Astrocyte (in vitro differentiated cells and primary cell): ENCODE results near the gene GREM1. TPM values are rescaled to one million over a fixed set of nuclear protein-coding genes. Genes with fewer than 3 reads are reported as not detected.

Experiments
- DNase-seq: peaks from one replicate; pipeline ENCODE4 v3.0.0-alpha.2; 2010; ENCODE audit warnings: low read depth
- FAIRE-seq: peaks from 2 replicates; lab custom pipeline; 2011; peaks lifted over from hg19 to GRCh38; lab: Jason Lieb, UNC
- H2AFZ ChIP-seq: 2 replicates; pipeline ENCODE4 v1.6.0; 2012; ENCODE audit warnings: low read depth, low read length, inconsistent platforms
- H3K27ac ChIP-seq: 2 replicates; pipeline ENCODE4 v1.5.1; 2011; ENCODE audit warnings: low read depth, low read length, inconsistent platforms
- H3K27me3 ChIP-seq: 2 replicates; pipeline ENCODE4 v1.6.0; 2011; ENCODE audit warnings: low read length, inconsistent platforms; ENCODE audit not compliant: insufficient read depth
- H3K36me3 ChIP-seq: 2 replicates; pipeline ENCODE4 v1.5.1; 2011; ENCODE audit warnings: low read length, inconsistent platforms; ENCODE audit not compliant: insufficient read depth
- H3K4me1 ChIP-seq: 2 replicates; pipeline ENCODE4 v1.5.1; 2011; ENCODE audit warnings: low read length, inconsistent platforms; ENCODE audit not compliant: insufficient read depth
- H3K4me2 ChIP-seq: 2 replicates; pipeline ENCODE4 v1.6.0; 2012; ENCODE audit warnings: low read length, inconsistent platforms
- H3K4me3 ChIP-seq: 2 replicates; pipeline ENCODE4 v1.5.1; 2011; ENCODE audit warnings: low read depth, mild to moderate bottlenecking, low read length, inconsistent platforms; ENCODE audit not compliant: insufficient read depth
- H3K79me2 ChIP-seq: 2 replicates; pipeline ENCODE4 v1.6.0; 2012; ENCODE audit warnings: mild to moderate bottlenecking, low read length, inconsistent platforms; ENCODE audit not compliant: insufficient read depth
- H3K9ac ChIP-seq: 2 replicates; pipeline ENCODE4 v1.6.0; 2012; ENCODE audit warnings: mild to moderate bottlenecking, low read length, inconsistent platforms
- H3K9me3 ChIP-seq: 2 replicates; pipeline ENCODE4 v1.5.1; 2012; ENCODE audit warnings: low read depth, mild to moderate bottlenecking, low read length, inconsistent platforms; ENCODE audit not compliant: insufficient read depth
- H4K20me1 ChIP-seq: 2 replicates; pipeline ENCODE4 v1.6.0; 2012; ENCODE audit warnings: low read length, inconsistent platforms; ENCODE audit not compliant: insufficient read depth
- H3K27ac Mint-ChIP-seq: one replicate; pipeline ENCODE4 v1.8.0; 2021; ENCODE audit warnings: mild to moderate bottlenecking, mixed read lengths; ENCODE audit not compliant: unreplicated experiment
- H3K27me3 Mint-ChIP-seq: one replicate; pipeline ENCODE4 v1.8.0; 2021; ENCODE audit warnings: low read depth, mixed read lengths; ENCODE audit not compliant: unreplicated experiment
- H3K36me3 Mint-ChIP-seq: one replicate; pipeline ENCODE4 v1.8.0; 2021; ENCODE audit warnings: low read depth, mixed read lengths; ENCODE audit not compliant: unreplicated experiment
- H3K4me1 Mint-ChIP-seq: one replicate; pipeline ENCODE4 v1.8.0; 2021; ENCODE audit warnings: low read depth, mixed read lengths; ENCODE audit not compliant: unreplicated experiment
- H3K4me3 Mint-ChIP-seq: one replicate; pipeline ENCODE4 v1.8.0; 2021; ENCODE audit warnings: mild to moderate bottlenecking, moderate library complexity, mixed read lengths; ENCODE audit not compliant: unreplicated experiment
- H3K9me3 Mint-ChIP-seq: one replicate; pipeline ENCODE4 v1.8.0; 2021; ENCODE audit warnings: mild to moderate bottlenecking, mixed read lengths; ENCODE audit not compliant: unreplicated experiment
- EZH2 ChIP-seq: IDR thresholded peaks from 2 replicates; pipeline ENCODE4 v1.6.1; 2012; ENCODE audit warnings: mild to moderate bottlenecking, low read length, inconsistent platforms; ENCODE audit not compliant: insufficient read depth
- total RNA-seq: library from RNA; stranded (reverse); gene quantifications from 2 replicates; pipeline ENCODE4 v1.2.1, GENCODE V29; 2021
- TF ChIP-seq, protein P1 (sequence below): IDR thresholded peaks from 2 replicates; pipeline ENCODE4 v1.5.1; 2011; ENCODE audit warnings: low read depth, mild to moderate bottlenecking, inconsistent platforms, low read length, moderate library complexity; ENCODE audit not compliant: insufficient read depth

Gene GREM1
- total RNA-seq, 1 donor from 2014 or later: 112 TPM

DNA sequence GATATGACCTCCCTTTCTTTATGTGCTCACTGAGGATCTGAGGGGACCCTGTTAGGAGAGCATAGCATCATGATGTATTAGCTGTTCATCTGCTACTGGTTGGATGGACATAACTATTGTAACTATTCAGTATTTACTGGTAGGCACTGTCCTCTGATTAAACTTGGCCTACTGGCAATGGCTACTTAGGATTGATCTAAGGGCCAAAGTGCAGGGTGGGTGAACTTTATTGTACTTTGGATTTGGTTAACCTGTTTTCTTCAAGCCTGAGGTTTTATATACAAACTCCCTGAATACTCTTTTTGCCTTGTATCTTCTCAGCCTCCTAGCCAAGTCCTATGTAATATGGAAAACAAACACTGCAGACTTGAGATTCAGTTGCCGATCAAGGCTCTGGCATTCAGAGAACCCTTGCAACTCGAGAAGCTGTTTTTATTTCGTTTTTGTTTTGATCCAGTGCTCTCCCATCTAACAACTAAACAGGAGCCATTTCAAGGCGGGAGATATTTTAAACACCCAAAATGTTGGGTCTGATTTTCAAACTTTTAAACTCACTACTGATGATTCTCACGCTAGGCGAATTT is 14.9 kb downstream of the GREM1 start:
- H3K27ac ChIP-seq: no peak overlapping the region
- peaks cover 32% of the 10 kb centered on the region for H4K20me1 ChIP-seq
- FAIRE-seq: peak; percentile 56
- peaks cover 33% of the 10 kb centered on the region for H3K36me3 ChIP-seq
- no peak overlapping the region for H2AFZ ChIP-seq
- Mint-ChIP-seq H3K9me3 (peaks cover 3% of the 10 kb centered on the region), H3K27ac (no peak overlapping the region), H3K4me3 (no peak overlapping the region), H3K27me3 (no peaks in the 10 kb centered on the region), H3K4me1 (peaks cover 12% of the 10 kb centered on the region), H3K36me3 (peaks cover 8% of the 10 kb centered on the region)
- H3K4me3 ChIP-seq: no peak overlapping the region
- H3K9me3 ChIP-seq: no peaks in the 10 kb centered on the region
- no peak for DNase-seq
- peaks cover 41% of the 10 kb centered on the region for H3K79me2 ChIP-seq
- H3K27me3 ChIP-seq: no peaks in the 10 kb centered on the region
- TF ChIP-seq, protein P1, sequence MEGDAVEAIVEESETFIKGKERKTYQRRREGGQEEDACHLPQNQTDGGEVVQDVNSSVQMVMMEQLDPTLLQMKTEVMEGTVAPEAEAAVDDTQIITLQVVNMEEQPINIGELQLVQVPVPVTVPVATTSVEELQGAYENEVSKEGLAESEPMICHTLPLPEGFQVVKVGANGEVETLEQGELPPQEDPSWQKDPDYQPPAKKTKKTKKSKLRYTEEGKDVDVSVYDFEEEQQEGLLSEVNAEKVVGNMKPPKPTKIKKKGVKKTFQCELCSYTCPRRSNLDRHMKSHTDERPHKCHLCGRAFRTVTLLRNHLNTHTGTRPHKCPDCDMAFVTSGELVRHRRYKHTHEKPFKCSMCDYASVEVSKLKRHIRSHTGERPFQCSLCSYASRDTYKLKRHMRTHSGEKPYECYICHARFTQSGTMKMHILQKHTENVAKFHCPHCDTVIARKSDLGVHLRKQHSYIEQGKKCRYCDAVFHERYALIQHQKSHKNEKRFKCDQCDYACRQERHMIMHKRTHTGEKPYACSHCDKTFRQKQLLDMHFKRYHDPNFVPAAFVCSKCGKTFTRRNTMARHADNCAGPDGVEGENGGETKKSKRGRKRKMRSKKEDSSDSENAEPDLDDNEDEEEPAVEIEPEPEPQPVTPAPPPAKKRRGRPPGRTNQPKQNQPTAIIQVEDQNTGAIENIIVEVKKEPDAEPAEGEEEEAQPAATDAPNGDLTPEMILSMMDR: no peak
- TF ChIP-seq EZH2: no peak
- H3K4me1 ChIP-seq: peaks cover 23% of the 10 kb centered on the region
- H3K9ac ChIP-seq: peak overlapping the region; percentile 1
- H3K4me2 ChIP-seq: no peak overlapping the region

DNA sequence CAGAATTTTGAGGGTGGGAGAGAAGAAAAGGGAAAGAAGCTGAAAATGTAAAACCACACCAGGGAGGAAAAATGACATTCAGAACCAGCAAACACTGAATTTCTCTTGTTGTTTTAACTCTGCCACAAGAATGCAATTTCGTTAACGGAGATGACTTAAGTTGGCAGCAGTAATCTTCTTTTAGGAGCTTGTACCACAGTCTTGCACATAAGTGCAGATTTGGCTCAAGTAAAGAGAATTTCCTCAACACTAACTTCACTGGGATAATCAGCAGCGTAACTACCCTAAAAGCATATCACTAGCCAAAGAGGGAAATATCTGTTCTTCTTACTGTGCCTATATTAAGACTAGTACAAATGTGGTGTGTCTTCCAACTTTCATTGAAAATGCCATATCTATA is 15.5 kb downstream of the GREM1 start:
- Histone ChIP-seq H3K4me1 (peaks cover 23% of the 10 kb centered on the region), H3K79me2 (peaks cover 37% of the 10 kb centered on the region), H2AFZ (no peak overlapping the region), H3K9ac (peak overlapping the region; percentile 1), H3K27ac (no peak overlapping the region), H3K36me3 (peaks cover 33% of the 10 kb centered on the region), H3K4me2 (no peak overlapping the region), H3K27me3 (no peaks in the 10 kb centered on the region), H3K9me3 (no peaks in the 10 kb centered on the region), H3K4me3 (no peak overlapping the region), H4K20me1 (peaks cover 32% of the 10 kb centered on the region)
- Mint-ChIP-seq H3K4me3 (no peak overlapping the region), H3K27me3 (no peaks in the 10 kb centered on the region), H3K9me3 (peaks cover 3% of the 10 kb centered on the region), H3K36me3 (peaks cover 8% of the 10 kb centered on the region), H3K4me1 (peaks cover 12% of the 10 kb centered on the region), H3K27ac (no peak overlapping the region)
- FAIRE-seq (peak; percentile 75), DNase-seq (peak; percentile 70)
- TF ChIP-seq EZH2: no peak
- TF ChIP-seq, protein P1: no peak

DNA sequence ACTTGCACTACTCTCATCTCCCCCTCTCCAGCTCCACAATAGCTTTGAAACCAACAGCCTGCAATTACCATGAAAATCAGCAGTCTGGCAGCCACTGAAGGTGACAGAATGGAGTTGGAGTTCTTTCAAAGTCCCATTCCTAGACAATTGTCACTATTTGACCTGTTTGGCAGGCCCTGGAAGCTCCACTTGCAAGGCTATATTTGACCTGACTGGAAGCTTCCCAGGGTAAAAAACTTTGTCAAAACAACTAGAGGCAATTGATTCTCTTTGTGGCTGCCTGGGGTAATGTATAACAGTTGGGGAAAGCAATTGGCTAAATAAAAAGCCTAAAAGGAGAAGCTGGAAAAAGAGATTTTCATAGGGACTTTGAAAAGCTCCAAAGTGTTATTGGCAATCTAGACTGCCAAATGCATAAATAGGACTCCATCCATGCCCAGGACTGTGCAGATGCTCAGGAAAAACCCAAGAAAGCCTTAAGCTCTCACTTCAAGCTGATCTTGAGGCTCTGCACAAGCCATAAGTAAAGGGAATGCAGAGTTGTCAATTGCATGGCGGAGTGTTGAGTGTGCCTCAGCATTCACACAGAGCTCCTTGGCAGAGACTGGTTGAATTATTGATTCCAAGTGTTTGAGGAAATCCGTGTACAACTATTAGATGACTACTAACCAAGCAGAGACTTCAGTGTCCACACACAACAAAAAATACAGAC is 18.3 kb downstream of the GREM1 start:
- peaks cover 5% of the 10 kb centered on the region for H3K9me3 Mint-ChIP-seq
- Histone ChIP-seq H3K27me3 (no peaks in the 10 kb centered on the region), H3K4me3 (no peak overlapping the region), H3K4me1 (peaks cover 6% of the 10 kb centered on the region), H3K36me3 (peaks cover 30% of the 10 kb centered on the region), H2AFZ (no peak overlapping the region), H4K20me1 (peaks cover 21% of the 10 kb centered on the region), H3K9ac (no peak overlapping the region), H3K79me2 (peaks cover 10% of the 10 kb centered on the region), H3K4me2 (no peak overlapping the region), H3K9me3 (no peaks in the 10 kb centered on the region), H3K27ac (no peak overlapping the region)
- H3K27me3 Mint-ChIP-seq: no peaks in the 10 kb centered on the region
- H3K27ac Mint-ChIP-seq: no peak overlapping the region
- no peak overlapping the region for H3K4me3 Mint-ChIP-seq
- H3K4me1 Mint-ChIP-seq: peaks cover 2% of the 10 kb centered on the region
- no peak for FAIRE-seq
- TF ChIP-seq, protein P1: no peak
- TF ChIP-seq EZH2: no peak
- H3K36me3 Mint-ChIP-seq: peaks cover 5% of the 10 kb centered on the region
- DNase-seq: no peak
